ENCODE data around the gene SLC25A36. TPM values are rescaled to one million over a fixed set of nuclear protein-coding genes. Genes with fewer than 3 reads are reported as not detected.

SLC25A36 gene, protein sequence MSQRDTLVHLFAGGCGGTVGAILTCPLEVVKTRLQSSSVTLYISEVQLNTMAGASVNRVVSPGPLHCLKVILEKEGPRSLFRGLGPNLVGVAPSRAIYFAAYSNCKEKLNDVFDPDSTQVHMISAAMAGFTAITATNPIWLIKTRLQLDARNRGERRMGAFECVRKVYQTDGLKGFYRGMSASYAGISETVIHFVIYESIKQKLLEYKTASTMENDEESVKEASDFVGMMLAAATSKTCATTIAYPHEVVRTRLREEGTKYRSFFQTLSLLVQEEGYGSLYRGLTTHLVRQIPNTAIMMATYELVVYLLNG
- 56.0 TPM for total RNA-seq

GRCh38 chr3:140941434-140942220 is at the start of gene SLC25A36:
Gene SLC25A36, plus strand, starts transcription at chr3:140941836. Its CDS starts 219 bp downstream, at chr3:140942055.
- DNase-seq (ENCODE audit: extremely low spot score in 2 of 2), result peak in 1 of 2 donors; percentile 97
- H3K4me1 ChIP-seq, result peaks cover 33% of the 10 kb centered on the region
- intact Hi-C loops (cut with DNase I), result no loop called here
- H3K27ac ChIP-seq, result peak within 1 kb of the TSS; percentile 97
- no peaks in the 10 kb centered on the region for H3K9me3 ChIP-seq
- peak within 1 kb of the TSS; percentile 73 to 91 for H3K4me3 ChIP-seq
- TF ChIP-seq POLR2AphosphoS5 (IDR thresholded peaks at IDR 0.05; ENCODE audit: insufficient read depth in 1 of 2, low read depth in 1 of 2) (peak; percentile 93 to 99), POLR2A (IDR thresholded peaks at IDR 0.05) (peak in 1 of 2 donors; percentile 93), CTCF (IDR thresholded peaks at IDR 0.05) (peak in 1 of 3 experiments; percentile 16)
- no peaks in the 10 kb centered on the region for H3K36me3 ChIP-seq
- no peaks in the 10 kb centered on the region for H3K27me3 ChIP-seq

DNA sequence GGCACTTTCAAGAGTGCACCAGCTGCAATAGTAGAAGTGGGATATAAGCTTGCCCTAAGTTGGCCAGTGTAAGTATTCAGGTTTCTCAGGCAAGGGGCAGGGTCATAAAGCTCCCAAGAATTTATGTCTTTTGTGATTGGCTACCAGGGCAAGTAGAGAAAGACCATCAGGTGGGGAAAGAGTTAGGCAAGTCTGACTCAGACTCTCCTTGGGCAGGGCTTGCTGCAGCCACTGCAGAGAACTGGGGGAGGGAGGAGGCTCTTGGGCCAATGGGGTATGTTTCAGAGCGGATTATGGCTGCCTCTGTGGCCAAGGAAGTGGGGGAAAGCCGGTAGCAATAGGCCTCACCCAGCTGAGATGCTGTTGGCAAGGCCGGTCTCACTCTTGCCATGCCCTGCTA is 44.6 kb upstream of the SLC25A36 start:
- intact Hi-C loops (cut with DNase I), result no loop called here
- no peaks in the 10 kb centered on the region for H3K4me1 ChIP-seq
- DNase-seq (ENCODE audit: extremely low spot score in 2 of 2), result no peak

DNA sequence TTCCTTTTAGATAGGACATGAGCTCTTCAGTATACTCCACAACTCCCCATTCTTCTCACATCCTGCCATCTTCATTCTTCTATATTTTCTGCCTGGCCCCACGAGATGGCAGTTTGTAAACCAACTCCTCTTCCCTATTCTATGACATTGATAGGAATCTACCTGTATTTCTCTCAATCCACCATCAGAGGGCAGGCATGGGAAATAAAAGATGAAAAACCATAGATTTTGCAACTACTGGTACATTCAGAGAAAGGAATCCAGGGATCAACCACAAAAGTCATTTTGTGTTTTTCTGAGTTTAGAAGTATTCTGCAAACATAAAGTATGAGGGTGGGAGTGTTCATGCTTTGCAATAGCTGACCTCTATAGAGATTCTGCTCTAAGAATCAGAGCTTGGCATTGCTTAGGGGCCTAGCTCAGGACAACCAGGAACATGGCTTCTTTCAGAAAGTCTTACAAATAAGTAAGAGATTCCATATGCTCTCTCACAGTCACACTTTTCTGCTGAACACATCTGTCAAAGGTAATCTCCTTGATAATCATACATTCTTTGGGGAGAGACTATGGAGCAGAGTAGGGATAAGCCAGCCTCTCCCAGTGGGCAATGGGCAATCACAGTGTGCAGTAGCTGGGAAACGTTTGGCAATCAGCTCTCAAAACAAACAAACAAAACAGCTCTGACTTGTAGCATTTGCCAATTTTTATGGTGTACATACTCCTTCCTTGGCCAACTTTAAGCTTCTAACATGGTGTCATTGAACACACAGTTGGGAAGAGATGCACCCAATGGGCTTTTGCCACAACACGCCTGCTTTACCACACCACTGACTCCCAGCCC is 43.1 kb upstream of the SLC25A36 start:
- intact Hi-C loops (cut with DNase I), result no loop called here
- TF ChIP-seq POLR2A (IDR thresholded peaks at IDR 0.05) (no peak), POLR2AphosphoS5 (IDR thresholded peaks at IDR 0.05; ENCODE audit: insufficient read depth in 1 of 2, low read depth in 1 of 2) (no peak), CTCF (IDR thresholded peaks at IDR 0.05) (peak in 2 of 3 experiments; percentile 7 to 38)
- no peaks in the 10 kb centered on the region for H3K36me3 ChIP-seq
- no peak overlapping the region for H3K27ac ChIP-seq
- H3K27me3 ChIP-seq, result no peaks in the 10 kb centered on the region
- H3K4me3 ChIP-seq, result no peak overlapping the region
- DNase-seq (ENCODE audit: extremely low spot score in 2 of 2), result no peak
- no peaks in the 10 kb centered on the region for H3K4me1 ChIP-seq
- H3K9me3 ChIP-seq, result no peaks in the 10 kb centered on the region

More for the DNA sequence above, 44.6 kb upstream of the SLC25A36 start:
- no peak overlapping the region for H3K27ac ChIP-seq
- no peaks in the 10 kb centered on the region for H3K36me3 ChIP-seq
- H3K4me3 ChIP-seq, result no peak overlapping the region
- H3K9me3 ChIP-seq, result no peaks in the 10 kb centered on the region
- TF ChIP-seq POLR2A (IDR thresholded peaks at IDR 0.05), result no peak
- no peaks in the 10 kb centered on the region for H3K27me3 ChIP-seq

- no peak for DNase-seq (ENCODE audit: extremely low spot score in 2 of 2)
- Histone ChIP-seq H3K27ac (no peak overlapping the region), H3K9me3 (no peaks in the 10 kb centered on the region), H3K27me3 (no peaks in the 10 kb centered on the region), H3K36me3 (no peaks in the 10 kb centered on the region), H3K4me1 (no peaks in the 10 kb centered on the region), H3K4me3 (no peak overlapping the region)
- intact Hi-C loops (cut with DNase I), result no loop called here
- TF ChIP-seq POLR2A (IDR thresholded peaks at IDR 0.05) (no peak), POLR2AphosphoS5 (IDR thresholded peaks at IDR 0.05; ENCODE audit: insufficient read depth in 1 of 2, low read depth in 1 of 2) (no peak), CTCF (IDR thresholded peaks at IDR 0.05) (no peak)
These were observed 42.3 kb upstream of the SLC25A36 start for GRCh38 chr3:140899363-140899762.

- intact Hi-C loops (cut with DNase I), result no loop called here
- TF ChIP-seq POLR2AphosphoS5 (IDR thresholded peaks at IDR 0.05; ENCODE audit: insufficient read depth in 1 of 2, low read depth in 1 of 2), result no peak
- no peak for TF ChIP-seq POLR2A (IDR thresholded peaks at IDR 0.05)
- TF ChIP-seq CTCF (IDR thresholded peaks at IDR 0.05), result no peak
These were observed 38.8 kb upstream of the SLC25A36 start for GRCh38 chr3:140902791-140903190.

More at GRCh38 chr3:140902791-140903190, 38.8 kb upstream of the SLC25A36 start:
- H3K4me3 ChIP-seq, result no peak overlapping the region
- no peak for DNase-seq (ENCODE audit: extremely low spot score in 2 of 2)
- no peaks in the 10 kb centered on the region for H3K36me3 ChIP-seq
- no peaks in the 10 kb centered on the region for H3K4me1 ChIP-seq
- no peaks in the 10 kb centered on the region for H3K9me3 ChIP-seq
- no peak overlapping the region for H3K27ac ChIP-seq
- H3K27me3 ChIP-seq, result no peaks in the 10 kb centered on the region

Measured in vagina (tissue), 2 donors.